Measurements from ENCODE around the gene MRC2.

The MRC2 gene

GRCh38 chr17:62720126-62720850 lies 92.8 kb downstream of the MRC2 start:
- Histone ChIP-seq H2AFZ (ENCODE audit: low read depth, low read length) (no peak overlapping the region), H3K9ac (ENCODE audit: low read depth, low read length) (no peak overlapping the region), H3K79me2 (ENCODE audit: insufficient read depth, low read length) (no peaks in the 10 kb centered on the region), H4K20me1 (ENCODE audit: insufficient read depth, low read length) (no peaks in the 10 kb centered on the region), H3K27ac (ENCODE audit: low read length) (no peak overlapping the region), H3K9me3 (ENCODE audit: insufficient read depth, low read length, severe bottlenecking) (no peaks in the 10 kb centered on the region), H3K4me2 (ENCODE audit: insufficient read depth, low read length) (no peak overlapping the region), H3K4me3 (ENCODE audit: low read depth in 1 of 2, low read length in 2 of 2) (no peak overlapping the region), H3K4me1 (ENCODE audit: insufficient read depth, low read length) (peaks cover 8% of the 10 kb centered on the region), H3K36me3 (ENCODE audit: insufficient read depth, low read length) (no peaks in the 10 kb centered on the region), H3K27me3 (ENCODE audit: insufficient read depth, low read length, poor library complexity) (peaks cover 26% of the 10 kb centered on the region)
- TF ChIP-seq, protein P1, sequence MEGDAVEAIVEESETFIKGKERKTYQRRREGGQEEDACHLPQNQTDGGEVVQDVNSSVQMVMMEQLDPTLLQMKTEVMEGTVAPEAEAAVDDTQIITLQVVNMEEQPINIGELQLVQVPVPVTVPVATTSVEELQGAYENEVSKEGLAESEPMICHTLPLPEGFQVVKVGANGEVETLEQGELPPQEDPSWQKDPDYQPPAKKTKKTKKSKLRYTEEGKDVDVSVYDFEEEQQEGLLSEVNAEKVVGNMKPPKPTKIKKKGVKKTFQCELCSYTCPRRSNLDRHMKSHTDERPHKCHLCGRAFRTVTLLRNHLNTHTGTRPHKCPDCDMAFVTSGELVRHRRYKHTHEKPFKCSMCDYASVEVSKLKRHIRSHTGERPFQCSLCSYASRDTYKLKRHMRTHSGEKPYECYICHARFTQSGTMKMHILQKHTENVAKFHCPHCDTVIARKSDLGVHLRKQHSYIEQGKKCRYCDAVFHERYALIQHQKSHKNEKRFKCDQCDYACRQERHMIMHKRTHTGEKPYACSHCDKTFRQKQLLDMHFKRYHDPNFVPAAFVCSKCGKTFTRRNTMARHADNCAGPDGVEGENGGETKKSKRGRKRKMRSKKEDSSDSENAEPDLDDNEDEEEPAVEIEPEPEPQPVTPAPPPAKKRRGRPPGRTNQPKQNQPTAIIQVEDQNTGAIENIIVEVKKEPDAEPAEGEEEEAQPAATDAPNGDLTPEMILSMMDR (IDR thresholded peaks at IDR 0.05; ENCODE audit: borderline replicate concordance, extremely low read depth, low read length, poor library complexity, severe bottlenecking) = peak; percentile 41
- no peak for TF ChIP-seq EZH2 (IDR thresholded peaks at IDR 0.05; ENCODE audit: borderline replicate concordance, low read depth, low read length, severe bottlenecking)
- ATAC-seq (ENCODE audit: insufficient read depth, low read depth) = peak; percentile 42; the same call in 1 of the 3 replicates
- no peak for DNase-seq

GRCh38 chr17:62722625-62723024 lies 95.2 kb downstream of the MRC2 start:
- Histone ChIP-seq H3K9me3 (ENCODE audit: insufficient read depth, low read length, severe bottlenecking) (no peaks in the 10 kb centered on the region), H3K36me3 (ENCODE audit: insufficient read depth, low read length) (no peaks in the 10 kb centered on the region), H3K4me3 (ENCODE audit: low read depth in 1 of 2, low read length in 2 of 2) (no peak overlapping the region), H3K4me2 (ENCODE audit: insufficient read depth, low read length) (no peak overlapping the region), H3K27me3 (ENCODE audit: insufficient read depth, low read length, poor library complexity) (peaks cover 26% of the 10 kb centered on the region), H3K4me1 (ENCODE audit: insufficient read depth, low read length) (peaks cover 8% of the 10 kb centered on the region), H2AFZ (ENCODE audit: low read depth, low read length) (no peak overlapping the region), H3K9ac (ENCODE audit: low read depth, low read length) (no peak overlapping the region), H3K79me2 (ENCODE audit: insufficient read depth, low read length) (no peaks in the 10 kb centered on the region), H4K20me1 (ENCODE audit: insufficient read depth, low read length) (no peaks in the 10 kb centered on the region), H3K27ac (ENCODE audit: low read length) (no peak overlapping the region)
- no peak for DNase-seq
- no peak for ATAC-seq (ENCODE audit: insufficient read depth, low read depth)
- TF ChIP-seq, protein P1 (IDR thresholded peaks at IDR 0.05; ENCODE audit: borderline replicate concordance, extremely low read depth, low read length, poor library complexity, severe bottlenecking) = no peak
- no peak for TF ChIP-seq EZH2 (IDR thresholded peaks at IDR 0.05; ENCODE audit: borderline replicate concordance, low read depth, low read length, severe bottlenecking)

- no peaks in the 10 kb centered on the region for H3K36me3 ChIP-seq (ENCODE audit: insufficient read depth, low read length)
- peaks cover 8% of the 10 kb centered on the region for H3K4me1 ChIP-seq (ENCODE audit: insufficient read depth, low read length)
- no peak for DNase-seq
- no peaks in the 10 kb centered on the region for H3K9me3 ChIP-seq (ENCODE audit: insufficient read depth, low read length, severe bottlenecking)
- no peaks in the 10 kb centered on the region for H4K20me1 ChIP-seq (ENCODE audit: insufficient read depth, low read length)
- H3K4me2 ChIP-seq (ENCODE audit: insufficient read depth, low read length) = no peak overlapping the region
- TF ChIP-seq, protein P1 (IDR thresholded peaks at IDR 0.05; ENCODE audit: borderline replicate concordance, extremely low read depth, low read length, poor library complexity, severe bottlenecking) = no peak
- no peak for TF ChIP-seq EZH2 (IDR thresholded peaks at IDR 0.05; ENCODE audit: borderline replicate concordance, low read depth, low read length, severe bottlenecking)
- ATAC-seq (ENCODE audit: insufficient read depth, low read depth) = no peak
- H3K79me2 ChIP-seq (ENCODE audit: insufficient read depth, low read length) = no peaks in the 10 kb centered on the region
- H3K9ac ChIP-seq (ENCODE audit: low read depth, low read length) = no peak overlapping the region
- peaks cover 23% of the 10 kb centered on the region for H3K27me3 ChIP-seq (ENCODE audit: insufficient read depth, low read length, poor library complexity)
- H3K4me3 ChIP-seq (ENCODE audit: low read depth in 1 of 2, low read length in 2 of 2) = no peak overlapping the region
- H3K27ac ChIP-seq (ENCODE audit: low read length) = no peak overlapping the region
- no peak overlapping the region for H2AFZ ChIP-seq (ENCODE audit: low read depth, low read length)
Measured at GRCh38 chr17:62723842-62724241, 96.4 kb downstream of the MRC2 start.
